Stimulated activated CD8-positive, alpha-beta memory T cell treated with anti-CD3 and anti-CD28 coated beads, Interleukin-4, amount 100 ng/mL, for 1 hour (primary cell): ENCODE measurements around the gene ABTB2.
"Not testable (repeated sequence)": the region's sequence is repeated elsewhere in the genome, so short reads cannot be mapped to it uniquely, and the experiment has no call there.

ENCODE experiments used
- DNase-seq, 2 donors: peaks; one replicate each; pipeline ENCODE4 v3.0.0-alpha.2; 2020; ENCODE audit warnings: low read depth in 2 of 2, low spot score in 1 of 2

ABTB2 gene

DNA sequence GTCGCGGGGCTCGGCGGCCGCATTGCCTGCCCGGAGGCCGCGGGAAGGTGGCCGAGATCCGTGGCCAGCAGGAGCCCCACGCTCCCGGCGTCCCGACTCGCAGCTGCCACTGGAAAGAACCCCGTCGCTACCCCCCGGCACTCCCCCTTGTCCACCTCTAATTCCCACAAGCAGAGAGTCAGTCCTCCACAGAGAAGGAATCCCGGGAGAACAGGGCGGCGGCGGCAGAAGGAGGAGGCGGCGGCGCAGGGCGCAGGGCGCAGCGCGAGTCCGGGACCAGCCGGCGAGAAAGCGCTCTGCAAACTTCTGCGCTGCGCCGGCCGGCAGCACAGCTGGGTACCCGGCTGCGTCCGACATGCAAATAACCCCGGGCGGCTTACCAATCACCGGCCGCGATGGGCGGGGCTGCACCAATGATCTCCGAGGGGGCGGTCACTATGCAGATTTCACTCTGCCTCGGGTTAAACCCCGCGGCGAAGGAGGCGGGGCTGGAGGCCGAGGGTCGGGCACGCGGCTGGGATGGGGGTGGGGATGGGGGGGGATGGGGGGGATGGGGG lies at the start of gene ABTB2:
Gene ABTB2 (minus strand): TSS at position 310 of the 557 bp plus-strand sequence.
- DNase-seq = peak; percentile 93 to 94

- DNase-seq = no peak
Observed at GRCh38 chr11:34407121-34407813, 49.5 kb upstream of the ABTB2 start.

DNA sequence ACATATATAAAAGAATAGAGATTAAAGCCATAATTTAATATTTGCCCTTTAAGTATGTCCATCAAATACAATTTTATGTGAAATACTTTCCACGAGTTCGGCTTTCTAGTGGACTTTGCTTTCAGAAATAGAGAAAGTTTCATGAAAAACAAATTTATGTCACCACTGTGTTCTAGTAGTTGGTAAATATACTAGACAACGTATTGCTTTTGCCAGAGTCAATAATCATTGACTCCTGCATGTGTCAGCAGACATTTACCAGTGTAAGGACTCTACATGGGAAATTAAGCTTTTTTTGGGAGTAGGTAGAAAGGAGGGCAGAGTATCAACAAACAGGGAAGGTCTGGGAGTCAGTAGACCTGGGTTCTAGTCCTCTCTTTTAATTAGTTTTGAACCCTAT lies 48.6 kb upstream of the ABTB2 start:
- no peak for DNase-seq

DNA sequence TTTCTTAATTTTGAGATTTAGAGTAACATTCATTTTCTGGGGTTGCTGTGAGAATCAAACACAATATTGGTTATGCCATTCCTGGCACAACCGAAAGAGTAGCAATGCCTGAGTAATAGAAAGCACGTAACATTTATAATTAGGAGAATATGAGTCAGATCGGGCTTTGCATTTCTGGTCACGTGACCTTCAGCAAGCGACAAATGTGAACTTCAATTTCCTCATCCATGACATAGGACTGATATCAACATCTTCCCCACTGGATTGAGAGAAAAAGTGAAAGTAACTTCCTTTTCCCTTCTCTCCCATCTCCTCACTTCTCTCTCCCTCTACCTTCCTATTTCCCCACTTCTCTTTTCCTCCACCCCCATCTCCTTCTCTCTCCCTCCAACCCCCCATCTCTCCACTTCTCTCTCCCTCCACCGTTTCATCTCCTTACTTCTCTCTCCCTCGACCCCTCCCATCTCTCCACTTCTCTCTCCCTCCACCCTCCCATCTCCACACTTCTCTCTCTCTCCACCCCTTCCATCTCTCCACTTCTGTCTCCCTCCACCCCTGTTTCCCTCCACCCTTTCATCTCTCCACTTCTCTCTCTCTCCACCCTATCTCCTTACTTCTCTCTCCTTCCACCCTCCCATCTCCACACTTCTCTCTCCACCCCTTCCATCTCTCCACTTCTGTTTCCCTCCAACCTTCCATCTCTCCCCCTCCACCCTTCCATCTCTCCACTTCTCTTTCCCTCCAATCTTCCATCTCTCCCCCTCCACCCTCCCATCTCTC lies 47.5 kb upstream of the ABTB2 start:
- no peak for DNase-seq

DNA sequence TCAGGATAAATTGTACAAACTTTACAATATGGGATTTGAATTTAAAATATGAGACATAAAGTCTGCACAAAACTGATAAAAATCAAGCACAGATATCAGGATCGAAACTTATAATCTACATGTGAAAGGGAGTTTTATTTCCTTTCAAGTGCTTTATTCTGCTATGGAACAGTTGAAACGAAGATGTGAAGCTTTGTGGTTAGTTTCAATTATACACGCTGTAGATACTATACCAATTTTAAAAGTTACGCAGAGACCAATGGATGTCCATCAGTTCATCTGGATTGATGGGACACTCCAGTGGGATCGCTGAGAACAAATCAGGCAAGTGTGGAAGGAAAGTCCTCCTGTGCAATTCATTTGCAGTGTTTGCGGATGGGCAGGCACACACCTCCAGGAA lies 46.5 kb upstream of the ABTB2 start:
- no peak for DNase-seq

DNA sequence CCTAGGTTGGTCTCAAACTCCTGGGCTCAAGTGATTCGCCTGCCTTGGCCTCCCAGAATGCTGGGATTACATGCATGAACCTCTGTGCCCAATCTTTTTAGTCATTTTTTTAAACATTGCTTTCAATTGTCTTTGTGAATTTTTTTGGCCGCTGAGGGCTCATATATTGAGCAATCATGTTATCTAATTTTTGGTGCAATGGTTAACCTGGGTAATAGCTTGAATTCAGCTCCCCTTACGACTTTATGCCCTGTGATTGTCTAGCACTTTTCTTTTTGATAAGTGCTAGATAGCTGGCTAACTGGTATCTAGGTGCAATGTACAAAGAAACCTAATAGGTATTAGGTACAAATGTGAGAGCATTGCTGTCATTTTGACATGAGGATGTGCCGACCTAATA lies 45.6 kb upstream of the ABTB2 start:
- no peak for DNase-seq

DNA sequence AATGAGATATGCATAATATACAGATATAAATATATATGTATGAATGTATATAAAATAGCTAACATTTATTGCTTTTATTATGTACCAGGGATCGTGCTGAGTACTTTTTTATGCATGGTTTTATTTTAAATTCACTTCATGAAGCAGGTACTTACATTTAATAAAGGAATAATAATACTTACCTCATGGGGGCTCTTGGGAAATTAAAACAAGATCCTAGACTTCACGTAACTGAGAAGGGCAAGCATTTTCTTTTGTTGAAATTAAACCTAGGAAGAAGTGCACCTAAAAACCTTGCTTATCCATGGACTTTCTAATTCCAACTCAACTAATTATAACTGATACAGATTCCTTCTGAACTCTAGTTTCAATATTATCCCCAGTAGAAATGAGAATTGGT lies 40.0 kb upstream of the ABTB2 start:
- no peak for DNase-seq

- no peak for DNase-seq
Observed at GRCh38 chr11:34397120-34397519, 39.3 kb upstream of the ABTB2 start.

DNA sequence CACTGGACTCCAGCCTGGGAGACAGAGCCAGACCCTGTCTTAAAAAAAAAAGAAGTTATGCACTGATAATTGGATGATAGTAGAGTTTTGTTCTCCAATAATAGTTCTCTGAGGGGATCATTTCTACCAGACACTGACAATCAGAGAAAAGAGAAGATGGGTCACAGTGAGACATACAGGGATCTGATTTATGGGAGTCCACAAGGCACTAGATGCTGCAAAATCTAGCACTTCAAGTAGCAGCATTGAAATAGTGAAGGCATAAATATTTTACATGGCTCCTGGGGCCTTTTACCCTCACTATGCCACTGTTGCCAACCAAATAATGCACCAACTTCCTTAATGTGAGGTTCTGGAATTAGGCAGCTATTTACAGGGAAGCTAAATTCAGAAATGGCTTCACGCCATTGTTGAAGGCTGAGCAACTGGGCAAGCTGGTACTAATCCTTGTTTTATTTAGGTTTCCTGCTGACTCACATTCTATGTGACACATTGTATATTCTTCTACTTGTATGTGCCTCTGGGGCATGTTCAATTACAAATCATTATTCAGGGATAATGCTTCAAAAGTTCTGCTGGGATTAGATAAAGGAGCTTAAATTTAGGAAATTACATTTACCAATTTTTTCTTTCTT lies 38.2 kb upstream of the ABTB2 start:
- DNase-seq = no peak

GRCh38 chr11:34394771-34395300 lies 37.0 kb upstream of the ABTB2 start:
- DNase-seq = no peak

- no peak for DNase-seq
Observed at GRCh38 chr11:34387653-34388052, 29.8 kb upstream of the ABTB2 start.

DNA sequence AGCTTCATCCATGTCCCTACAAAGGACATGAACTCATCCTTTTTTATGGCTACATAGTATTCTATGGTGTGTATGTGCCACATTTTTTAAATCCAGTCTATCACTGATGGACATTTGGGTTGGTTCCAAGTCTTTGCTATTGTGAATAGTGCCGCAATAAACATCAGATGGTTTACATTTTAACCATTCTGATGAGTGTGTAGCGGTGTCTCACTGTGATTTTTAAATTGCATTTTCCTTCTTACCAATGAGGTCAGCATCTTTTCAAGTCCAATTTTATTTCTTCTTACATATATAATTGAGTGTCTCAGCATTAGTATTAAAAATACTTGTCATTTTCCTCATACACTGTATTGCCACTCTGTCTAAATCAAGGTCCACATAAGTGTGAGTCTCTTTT lies 28.5 kb upstream of the ABTB2 start:
- DNase-seq = not testable (repeated sequence)

GRCh38 chr11:34382532-34383276 lies 24.9 kb upstream of the ABTB2 start:
- DNase-seq = no peak

GRCh38 chr11:34381775-34382174 lies 24.0 kb upstream of the ABTB2 start:
- DNase-seq = no peak

DNA sequence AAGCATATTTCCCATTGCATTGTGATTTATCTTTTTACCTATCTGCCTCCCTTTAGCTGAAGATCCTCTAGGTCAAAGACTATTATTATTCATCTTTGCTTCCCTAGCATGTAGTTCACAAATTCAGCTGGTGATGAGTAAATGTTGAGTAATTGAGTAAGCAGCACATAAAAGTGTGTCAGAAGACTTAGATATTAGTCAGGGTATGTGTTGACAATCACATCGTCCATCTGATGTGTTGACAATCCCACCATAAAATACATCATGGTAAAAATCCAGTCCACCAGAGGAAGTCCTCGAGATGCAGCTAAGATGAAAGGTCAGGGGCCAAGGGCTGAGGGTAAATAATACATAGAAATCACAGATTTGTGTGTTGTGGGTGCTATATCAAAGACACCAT lies 22.9 kb upstream of the ABTB2 start:
- DNase-seq = no peak

DNA sequence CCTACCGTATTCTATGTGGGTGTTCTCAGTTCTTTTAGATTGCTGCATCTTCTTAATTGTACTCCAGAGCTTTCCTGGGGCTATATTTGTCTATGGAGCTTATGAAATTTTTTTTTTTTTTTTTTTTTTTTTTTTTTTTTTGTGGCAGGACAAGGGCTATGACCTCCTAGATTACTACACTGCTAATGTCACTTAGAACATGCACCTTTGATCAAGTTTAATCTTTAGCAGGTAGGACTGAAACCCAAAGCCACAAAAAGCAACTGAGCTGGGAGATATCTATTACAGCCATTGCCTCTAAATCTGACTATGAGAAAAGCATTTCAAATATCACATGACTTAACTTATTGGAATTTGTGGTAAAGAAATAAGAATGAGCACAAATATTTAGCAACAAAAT lies 21.7 kb upstream of the ABTB2 start:
- no peak for DNase-seq

DNA sequence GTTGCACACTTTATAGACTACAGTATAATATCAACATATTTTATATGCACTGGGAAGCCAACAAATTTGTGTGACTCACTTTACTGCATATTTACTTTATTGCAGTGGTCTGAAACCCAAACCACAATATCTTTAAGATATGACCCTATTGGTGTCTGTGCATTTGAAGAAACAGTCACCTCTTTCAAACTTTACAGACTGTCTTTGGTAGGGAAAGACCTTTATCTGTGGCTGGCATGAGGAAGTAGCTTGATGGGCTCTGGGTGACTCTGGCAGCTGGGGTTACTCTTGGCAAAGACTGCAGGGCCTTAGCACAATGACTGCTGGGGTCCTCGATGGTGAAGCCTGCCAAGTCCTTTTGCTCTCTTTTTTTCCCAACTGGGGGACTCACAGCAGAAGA lies 21.3 kb upstream of the ABTB2 start:
- no peak for DNase-seq

DNA sequence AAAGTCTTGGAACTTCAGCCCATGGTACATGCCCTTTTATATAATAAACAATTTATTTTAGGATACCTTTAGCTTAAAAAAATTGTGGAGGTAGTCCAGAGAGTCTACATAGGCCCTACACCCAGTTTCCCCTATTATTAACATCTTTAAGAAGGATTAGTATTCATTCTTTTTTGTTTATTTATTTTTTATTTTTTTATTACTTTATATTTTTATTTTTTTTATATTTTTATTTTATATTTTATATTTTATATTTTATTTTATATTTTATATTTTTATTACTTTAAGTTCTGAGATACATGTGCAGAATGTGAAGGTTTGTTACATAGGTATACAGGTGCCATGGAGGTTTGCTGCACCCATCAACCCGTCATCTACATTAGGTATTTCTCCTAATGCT lies 15.9 kb upstream of the ABTB2 start:
- no peak for DNase-seq

GRCh38 chr11:34366522-34366921 lies 8.7 kb upstream of the ABTB2 start:
- no peak for DNase-seq

DNA sequence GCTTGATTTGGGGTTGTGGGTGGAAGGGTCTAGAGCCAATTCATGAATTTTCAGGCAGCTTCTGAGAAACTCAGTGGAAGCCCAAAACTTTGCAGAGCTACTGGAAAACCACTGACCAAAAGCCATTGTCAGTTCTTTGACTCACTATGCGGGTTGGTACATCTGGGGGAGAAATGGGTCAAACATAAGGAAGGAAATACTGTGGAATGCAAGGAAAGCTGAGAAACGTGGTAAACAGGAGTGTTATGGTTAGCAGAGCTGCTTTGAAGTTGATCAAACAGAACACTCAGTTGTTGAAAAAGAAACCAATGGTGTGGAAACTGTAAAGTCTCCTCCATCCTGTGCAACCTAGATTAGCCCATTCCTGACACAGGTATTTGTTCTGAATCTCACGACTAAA lies 6.3 kb upstream of the ABTB2 start:
- DNase-seq = no peak
